Measurements from ENCODE around the gene CTR9.

Gene CTR9

GRCh38 chr11:10779086-10779485 lies 28.0 kb downstream of the CTR9 start:
- no peak overlapping the region for H3K27ac ChIP-seq
- no peak for DNase-seq (ENCODE audit: low spot score)
- TF ChIP-seq, protein P1, sequence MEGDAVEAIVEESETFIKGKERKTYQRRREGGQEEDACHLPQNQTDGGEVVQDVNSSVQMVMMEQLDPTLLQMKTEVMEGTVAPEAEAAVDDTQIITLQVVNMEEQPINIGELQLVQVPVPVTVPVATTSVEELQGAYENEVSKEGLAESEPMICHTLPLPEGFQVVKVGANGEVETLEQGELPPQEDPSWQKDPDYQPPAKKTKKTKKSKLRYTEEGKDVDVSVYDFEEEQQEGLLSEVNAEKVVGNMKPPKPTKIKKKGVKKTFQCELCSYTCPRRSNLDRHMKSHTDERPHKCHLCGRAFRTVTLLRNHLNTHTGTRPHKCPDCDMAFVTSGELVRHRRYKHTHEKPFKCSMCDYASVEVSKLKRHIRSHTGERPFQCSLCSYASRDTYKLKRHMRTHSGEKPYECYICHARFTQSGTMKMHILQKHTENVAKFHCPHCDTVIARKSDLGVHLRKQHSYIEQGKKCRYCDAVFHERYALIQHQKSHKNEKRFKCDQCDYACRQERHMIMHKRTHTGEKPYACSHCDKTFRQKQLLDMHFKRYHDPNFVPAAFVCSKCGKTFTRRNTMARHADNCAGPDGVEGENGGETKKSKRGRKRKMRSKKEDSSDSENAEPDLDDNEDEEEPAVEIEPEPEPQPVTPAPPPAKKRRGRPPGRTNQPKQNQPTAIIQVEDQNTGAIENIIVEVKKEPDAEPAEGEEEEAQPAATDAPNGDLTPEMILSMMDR (IDR thresholded peaks at IDR 0.05) = no peak

GRCh38 chr11:10780040-10780439 lies 29.0 kb downstream of the CTR9 start:
- TF ChIP-seq, protein P1 (IDR thresholded peaks at IDR 0.05) = no peak
- Histone ChIP-seq H3K27ac (no peak overlapping the region), H3K4me3 (no peak overlapping the region)
- no peak for DNase-seq (ENCODE audit: low spot score)

More at GRCh38 chr11:10779086-10779485, 28.0 kb downstream of the CTR9 start:
- H3K4me3 ChIP-seq = no peak overlapping the region

DNA sequence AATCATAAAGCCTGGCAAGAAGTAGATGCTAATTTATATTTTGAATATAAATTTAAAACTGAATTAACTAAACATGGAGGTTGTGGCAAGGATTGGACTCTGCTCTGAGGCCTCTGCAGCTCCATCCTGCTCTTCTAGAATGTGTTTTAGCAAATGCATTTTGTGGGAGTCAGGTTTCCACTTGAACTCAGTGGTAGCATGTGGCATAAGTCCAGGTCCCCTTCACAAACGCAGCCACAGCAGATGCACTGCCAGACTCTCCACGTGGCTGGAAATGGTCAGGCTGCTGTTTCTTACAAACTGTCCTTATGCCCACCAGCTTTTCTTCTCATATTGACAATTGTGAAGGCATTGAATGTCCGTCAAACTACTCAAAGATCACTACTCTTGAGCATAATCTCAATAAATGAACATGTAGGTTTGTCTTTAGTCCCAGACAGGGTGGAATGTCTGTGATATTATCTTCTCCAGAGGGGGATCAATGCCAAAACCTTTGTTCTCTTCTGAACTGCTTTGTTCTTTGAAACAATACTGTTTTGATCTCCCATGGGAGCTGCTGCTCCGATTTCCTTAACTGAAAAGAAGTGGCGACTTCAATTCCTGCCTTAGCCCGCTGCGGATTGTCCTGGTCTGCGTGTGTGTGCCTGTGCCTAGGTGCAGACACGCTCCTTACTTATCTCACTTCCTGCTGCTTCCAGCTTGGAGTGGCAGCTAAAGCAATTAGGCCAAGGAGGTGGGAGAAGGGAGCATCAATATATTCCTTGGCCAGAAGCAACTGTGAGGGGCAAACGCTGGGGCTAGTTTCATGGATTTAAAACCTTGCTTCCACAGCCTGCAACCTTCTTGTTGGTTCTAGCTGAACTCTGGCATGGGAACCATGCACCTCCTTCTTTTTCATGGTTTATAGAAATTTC lies 33.4 kb downstream of the CTR9 start:
- H3K4me3 ChIP-seq = no peak overlapping the region
- no peak for DNase-seq (ENCODE audit: low spot score)
- TF ChIP-seq, protein P1 (IDR thresholded peaks at IDR 0.05) = no peak
- no peak overlapping the region for H3K27ac ChIP-seq

DNA sequence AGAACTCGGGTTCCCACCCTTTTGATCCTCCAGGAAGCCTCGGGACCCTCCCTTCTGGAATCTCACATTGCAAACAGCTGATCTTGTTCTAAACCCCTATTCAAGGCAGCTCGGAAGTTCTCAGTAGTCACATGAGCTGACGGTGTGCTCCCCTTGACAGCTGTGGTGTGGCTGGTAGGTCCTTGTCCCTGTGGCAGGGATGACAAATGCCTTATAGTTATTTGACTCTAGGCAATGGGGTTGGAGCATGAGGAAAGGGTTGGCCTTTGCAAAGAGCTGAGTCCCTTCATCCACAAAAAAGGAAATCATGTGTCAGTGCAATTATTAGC lies 34.1 kb downstream of the CTR9 start:
- H3K4me3 ChIP-seq = no peak overlapping the region
- no peak overlapping the region for H3K27ac ChIP-seq
- no peak for DNase-seq (ENCODE audit: low spot score)
- TF ChIP-seq, protein P1 (IDR thresholded peaks at IDR 0.05) = no peak

- Histone ChIP-seq H3K27ac (no peak overlapping the region), H3K4me3 (no peak overlapping the region)
- TF ChIP-seq, protein P1 (IDR thresholded peaks at IDR 0.05) = no peak
- no peak for DNase-seq (ENCODE audit: low spot score)
Observed at GRCh38 chr11:10786451-10786850, 35.4 kb downstream of the CTR9 start.

- peak overlapping the region; percentile 51 for H3K4me3 ChIP-seq
- DNase-seq (ENCODE audit: low spot score) = peak; percentile 89
- H3K27ac ChIP-seq = no peak overlapping the region
- TF ChIP-seq, protein P1 (IDR thresholded peaks at IDR 0.05) = peak; percentile 89
Observed at GRCh38 chr11:10792385-10793068, 41.5 kb downstream of the CTR9 start.
